GM23248 (cell line): ENCODE results near the gene SALL4. TPM values are rescaled to one million over a fixed set of nuclear protein-coding genes. Genes with fewer than 3 reads are reported as not detected.

ENCODE experiments used
- DNase-seq: peaks from one replicate; pipeline ENCODE4 v3.0.0-alpha.2; 2015
- H2AFZ ChIP-seq: fragments of 200-600 bp; sonication (generic); 2 replicates; pipeline ENCODE4 v1.6.1; 2016; ENCODE audit warnings: antibody characterized with exemption
- H3F3A ChIP-seq: fragments of 200-600 bp; sonication (generic); 2 replicates; pipeline ENCODE4 v1.6.1; 2016; ENCODE audit warnings: mild to moderate bottlenecking, antibody characterized with exemption, mixed run types; ENCODE audit not compliant: insufficient read depth
- H3K27ac ChIP-seq: fragments of 200-600 bp; sonication (generic); 2 replicates; pipeline ENCODE4 v1.5.1; 2016; ENCODE audit warnings: mild to moderate bottlenecking
- H3K27me3 ChIP-seq: fragments of 200-600 bp; sonication (generic); replicated peaks from 2 replicates; pipeline ENCODE4 v1.6.1; 2016; ENCODE audit warnings: mild to moderate bottlenecking; ENCODE audit not compliant: insufficient read depth
- H3K36me3 ChIP-seq: fragments of 200-600 bp; sonication (generic); 2 replicates; pipeline ENCODE4 v1.6.1; 2016; ENCODE audit warnings: low read depth, mild to moderate bottlenecking
- H3K4me1 ChIP-seq: fragments of 200-600 bp; sonication (generic); 2 replicates; pipeline ENCODE4 v1.6.1; 2016; ENCODE audit warnings: mild to moderate bottlenecking; ENCODE audit not compliant: insufficient read depth
- H3K4me2 ChIP-seq: fragments of 200-600 bp; sonication (generic); one replicate; pipeline ENCODE4 v1.6.1; 2016; ENCODE audit warnings: mild to moderate bottlenecking; ENCODE audit not compliant: unreplicated experiment
- H3K4me3 ChIP-seq: fragments of 200-600 bp; sonication (generic); 2 replicates; pipeline ENCODE4 v1.5.1; 2016; ENCODE audit warnings: mild to moderate bottlenecking
- H3K79me2 ChIP-seq: fragments of 200-600 bp; sonication (generic); 2 replicates; pipeline ENCODE4 v1.6.1; 2016; ENCODE audit warnings: mild to moderate bottlenecking; ENCODE audit not compliant: insufficient read depth
- H3K9ac ChIP-seq: fragments of 200-600 bp; sonication (generic); 2 replicates; pipeline ENCODE4 v1.6.1; 2016; ENCODE audit warnings: mild to moderate bottlenecking
- H3K9me2 ChIP-seq: fragments of 200-600 bp; sonication (generic); 2 replicates; pipeline ENCODE4 v1.6.1; 2016; ENCODE audit warnings: mixed run types, mild to moderate bottlenecking, moderate library complexity; ENCODE audit not compliant: insufficient read depth
- H3K9me3 ChIP-seq: fragments of 200-600 bp; sonication (generic); one replicate; pipeline ENCODE4 v1.6.1; 2017; ENCODE audit warnings: low read depth
- H4K20me1 ChIP-seq: fragments of 200-600 bp; sonication (generic); 2 replicates; pipeline ENCODE4 v1.6.0; 2016; ENCODE audit not compliant: insufficient read depth
- EZH2 ChIP-seq: fragments of 200-600 bp; sonication (generic); IDR thresholded peaks from 2 replicates; pipeline ENCODE4 v1.6.1; 2018; ENCODE audit warnings: antibody characterized with exemption, mild to moderate bottlenecking; ENCODE audit not compliant: insufficient read depth, poor library complexity, severe bottlenecking
- EZH2phosphoT487 ChIP-seq: fragments of 200-600 bp; sonication (generic); IDR thresholded peaks from 2 replicates; pipeline ENCODE4 v1.6.1; 2018; ENCODE audit warnings: antibody characterized with exemption, moderate library complexity, mild to moderate bottlenecking, low read depth; ENCODE audit not compliant: insufficient read depth
- WGBS, 2 experiments: methylation state at CpG; one replicate each; pipeline ENCODE4 v1.1.6; 2015 to 2017; ENCODE audit warnings: low lambda C conversion rate in 2 of 2, low coverage in 1 of 2; ENCODE audit errors: missing lambda C conversion rate in 2 of 2; 5-methylcytosine and 5-hydroxymethylcytosine counted together
- in situ Hi-C: fragments of 300-500 bp; cut with MboI; formaldehyde crosslinking; loops from 2 replicates; pipeline ENCODE4 v1.15.0; 2020
- polyA plus RNA-seq: library from polyadenylated mRNA; unstranded; fragments of >200 nt; fragmentation: Nextera tagmentation; extraction: Ambion mirVana; gene quantifications from 2 replicates; pipeline ENCODE4 v1.2.1, GENCODE V29; 2016
- total RNA-seq: library from RNA; depleted of rRNA; stranded (reverse); fragments of >200 nt; shearing (Covaris generic); gene quantifications from 2 replicates; pipeline ENCODE4 v1.2.3, GENCODE V29; 2014

The SALL4 gene
- total and polyA plus RNA-seq, 2 experiments from 2014 or later = not detected

GRCh38 chr20:51750037-51750769, 52.1 kb downstream of the SALL4 start:
- Histone ChIP-seq H3K4me1 (peaks cover 41% of the 10 kb centered on the region), H3F3A (peaks cover 33% of the 10 kb centered on the region), H3K9me3 (no peaks in the 10 kb centered on the region), H3K36me3 (no peaks in the 10 kb centered on the region), H3K27ac (peak overlapping the region; percentile 97), H2AFZ (peak overlapping the region; percentile 18; the same call in 1 of the 2 replicates), H3K79me2 (peaks cover 51% of the 10 kb centered on the region), H3K27me3 (no peaks in the 10 kb centered on the region), H4K20me1 (no peaks in the 10 kb centered on the region), H3K9ac (peak overlapping the region; percentile 77), H3K4me2 (peak overlapping the region; percentile 29), H3K9me2 (no peaks in the 10 kb centered on the region), H3K4me3 (peak overlapping the region; percentile 38)
- in situ Hi-C loops = no loop called here
- peak; percentile 98 for DNase-seq
- TF ChIP-seq EZH2phosphoT487 (no peak), EZH2 (no peak)
- 4 to 5% methylated on average over 19 of the region's 19 CpGs for WGBS, 2 experiments

- Histone ChIP-seq H3K36me3 (no peaks in the 10 kb centered on the region), H4K20me1 (no peaks in the 10 kb centered on the region), H3K4me2 (peak overlapping the region; percentile 29), H3K4me1 (peaks cover 45% of the 10 kb centered on the region), H3K79me2 (peaks cover 50% of the 10 kb centered on the region), H2AFZ (no peak overlapping the region), H3K9me3 (no peaks in the 10 kb centered on the region), H3K27me3 (no peaks in the 10 kb centered on the region), H3F3A (peaks cover 34% of the 10 kb centered on the region), H3K9ac (peak overlapping the region; percentile 77), H3K27ac (peak overlapping the region; percentile 97), H3K9me2 (no peaks in the 10 kb centered on the region), H3K4me3 (peak overlapping the region; percentile 38)
- TF ChIP-seq EZH2phosphoT487 = no peak
- TF ChIP-seq EZH2 = no peak
- peak; percentile 85 for DNase-seq
- WGBS, 2 experiments = 4 to 8% methylated on average over 1 of the region's 1 CpG
- in situ Hi-C loops = no loop called here
Observed at GRCh38 chr20:51749674-51750036, 52.7 kb downstream of the SALL4 start.

- in situ Hi-C loops = no loop called here
- no peak for TF ChIP-seq EZH2phosphoT487
- TF ChIP-seq EZH2 = no peak
- no peak overlapping the region for H3K4me3 ChIP-seq
- no peaks in the 10 kb centered on the region for H4K20me1 ChIP-seq
- no peak for DNase-seq
- H3K79me2 ChIP-seq = peaks cover 38% of the 10 kb centered on the region
- H3K4me2 ChIP-seq = no peak overlapping the region
- no peaks in the 10 kb centered on the region for H3K9me2 ChIP-seq
- no peaks in the 10 kb centered on the region for H3K9me3 ChIP-seq
- H3F3A ChIP-seq = peaks cover 26% of the 10 kb centered on the region
- H3K4me1 ChIP-seq = peaks cover 50% of the 10 kb centered on the region
- 94 to 96% methylated on average over 7 of the region's 7 CpGs for WGBS, 2 experiments
- no peak overlapping the region for H3K9ac ChIP-seq
- no peak overlapping the region for H2AFZ ChIP-seq
- no peaks in the 10 kb centered on the region for H3K36me3 ChIP-seq
- H3K27ac ChIP-seq = no peak overlapping the region
- no peaks in the 10 kb centered on the region for H3K27me3 ChIP-seq
Observed at GRCh38 chr20:51747182-51747911, 55.0 kb downstream of the SALL4 start.

- no peak for DNase-seq
- 97 to 99% methylated on average over 3 of the region's 3 CpGs for WGBS, 2 experiments
- Histone ChIP-seq H3K79me2 (peaks cover 47% of the 10 kb centered on the region), H3K27me3 (no peaks in the 10 kb centered on the region), H3K9ac (no peak overlapping the region), H3K4me2 (no peak overlapping the region), H3F3A (peaks cover 16% of the 10 kb centered on the region), H4K20me1 (no peaks in the 10 kb centered on the region), H3K9me3 (no peaks in the 10 kb centered on the region), H3K9me2 (no peaks in the 10 kb centered on the region), H3K4me3 (no peak overlapping the region), H2AFZ (no peak overlapping the region), H3K27ac (no peak overlapping the region), H3K4me1 (peaks cover 42% of the 10 kb centered on the region), H3K36me3 (no peaks in the 10 kb centered on the region)
- TF ChIP-seq EZH2phosphoT487 = no peak
- no peak for TF ChIP-seq EZH2
- in situ Hi-C loops = no loop called here
Observed at GRCh38 chr20:51745804-51746203, 56.5 kb downstream of the SALL4 start.
